ENCODE measurements around the gene AUTS2. TPM values are rescaled to one million over a fixed set of nuclear protein-coding genes. Genes with fewer than 3 reads are reported as not detected.

AUTS2 gene
- total RNA-seq, 1 experiment from 2014 or later: 2.5 TPM

- Histone ChIP-seq H3K4me1 (ENCODE audit: control insufficient read depth, insufficient read depth, low read length) (no peaks in the 10 kb centered on the region), H3K27ac (ENCODE audit: low read length) (no peak overlapping the region), H3K27me3 (ENCODE audit: control insufficient read depth, insufficient read depth, low read length) (no peaks in the 10 kb centered on the region), H3K4me3 (ENCODE audit: low read depth in 2 of 2, low read length in 2 of 2) (no peak overlapping the region), H3K9me3 (ENCODE audit: control insufficient read depth, insufficient read depth, low read depth, low read length) (no peaks in the 10 kb centered on the region), H3K36me3 (ENCODE audit: control insufficient read depth, insufficient read depth, low read length) (no peaks in the 10 kb centered on the region)
- no TSS peak for BruUV-seq (replicated peaks)
- DNase-seq (ENCODE audit: low read depth, low spot score) (no peak), ATAC-seq (no peak)
- intact Hi-C loops (cut with micrococcal nuclease; ENCODE audit: unreplicated experiment): no loop called here
- ChIA-PET POLR2A (no interaction called here), CTCF (no interaction called here)
- no peak for TF ChIP-seq CTCF (IDR thresholded peaks at IDR 0.05)
- TF ChIP-seq REST (IDR thresholded peaks at IDR 0.05; ENCODE audit: insufficient read depth in 1 of 2, low read depth in 2 of 2, low read length in 1 of 2): no peak
- TF ChIP-seq POLR2AphosphoS5 (IDR thresholded peaks at IDR 0.05; ENCODE audit: low read depth, low read length): no peak
- TF ChIP-seq TCF7L2 (IDR thresholded peaks at IDR 0.05; ENCODE audit: low read depth, low read length): no peak
- no peak for TF ChIP-seq SIN3A (IDR thresholded peaks at IDR 0.05; ENCODE audit: borderline replicate concordance, insufficient read depth, low read depth, low read length)
- in situ Hi-C loops (cut with HindIII; ENCODE audit: low pct_unique_long_range_greater_than_20kb, low sequenced_read_pairs): no loop called here
These were observed 686.9 kb downstream of the AUTS2 start for GRCh38 chr7:70285187-70285586.

GRCh38 chr7:70285854-70286253, 687.6 kb downstream of the AUTS2 start:
- Histone ChIP-seq H3K9me3 (ENCODE audit: control insufficient read depth, insufficient read depth, low read depth, low read length) (no peaks in the 10 kb centered on the region), H3K4me3 (ENCODE audit: low read depth in 2 of 2, low read length in 2 of 2) (no peak overlapping the region), H3K27ac (ENCODE audit: low read length) (no peak overlapping the region), H3K36me3 (ENCODE audit: control insufficient read depth, insufficient read depth, low read length) (no peaks in the 10 kb centered on the region), H3K27me3 (ENCODE audit: control insufficient read depth, insufficient read depth, low read length) (no peaks in the 10 kb centered on the region), H3K4me1 (ENCODE audit: control insufficient read depth, insufficient read depth, low read length) (no peaks in the 10 kb centered on the region)
- TF ChIP-seq CTCF (IDR thresholded peaks at IDR 0.05) (no peak), SIN3A (IDR thresholded peaks at IDR 0.05; ENCODE audit: borderline replicate concordance, insufficient read depth, low read depth, low read length) (no peak), REST (IDR thresholded peaks at IDR 0.05; ENCODE audit: insufficient read depth in 1 of 2, low read depth in 2 of 2, low read length in 1 of 2) (no peak), POLR2AphosphoS5 (IDR thresholded peaks at IDR 0.05; ENCODE audit: low read depth, low read length) (no peak), TCF7L2 (IDR thresholded peaks at IDR 0.05; ENCODE audit: low read depth, low read length) (no peak)
- ATAC-seq (no peak), DNase-seq (ENCODE audit: low read depth, low spot score) (no peak)
- POLR2A ChIA-PET: no interaction called here
- no TSS peak for BruUV-seq (replicated peaks)
- CTCF ChIA-PET: no interaction called here
- intact Hi-C loops (cut with micrococcal nuclease; ENCODE audit: unreplicated experiment) (no loop called here), in situ Hi-C loops (cut with HindIII; ENCODE audit: low pct_unique_long_range_greater_than_20kb, low sequenced_read_pairs) (no loop called here)

All from Panc1 (cell line).